Epithelial cell of proximal tubule (primary cell): ENCODE measurements around the gene ITM2C. TPM values are rescaled to one million over a fixed set of nuclear protein-coding genes. Genes with fewer than 3 reads are reported as not detected.

Source experiments
- DNase-seq: peaks from one replicate; pipeline ENCODE4 v3.0.0-alpha.2; 2011; ENCODE audit warnings: low read depth
- H3K4me3 ChIP-seq: 2 replicates; pipeline ENCODE4 v1.5.1; 2011; ENCODE audit warnings: low read depth, mild to moderate bottlenecking, low read length
- CTCF ChIP-seq: conservative IDR thresholded peaks from 2 replicates; pipeline ENCODE4 v1.5.1; 2012; ENCODE audit warnings: low read depth, mild to moderate bottlenecking, low read length
- total RNA-seq: library from RNA; depleted of rRNA; stranded (reverse); fragments of >200 nt; gene quantifications from 2 replicates; pipeline ENCODE4 v1.2.3, GENCODE V29; 2015

The ITM2C gene
- total RNA-seq, 1 donor from 2014 or later: 169 TPM

- H3K4me3 ChIP-seq: no peak overlapping the region
- TF ChIP-seq CTCF: no peak
- no peak for DNase-seq
Measured at GRCh38 chr2:230898713-230899091, 34.0 kb downstream of the ITM2C start.

- H3K4me3 ChIP-seq: no peak overlapping the region
- DNase-seq: no peak
- TF ChIP-seq CTCF: no peak
Measured at GRCh38 chr2:230899287-230899686, 34.5 kb downstream of the ITM2C start.

- no peak for DNase-seq
- TF ChIP-seq CTCF: no peak
- H3K4me3 ChIP-seq: no peak overlapping the region
Measured at GRCh38 chr2:230899786-230900185, 35.0 kb downstream of the ITM2C start.

GRCh38 chr2:230900336-230900995, 35.7 kb downstream of the ITM2C start:
- TF ChIP-seq CTCF: no peak
- no peak overlapping the region for H3K4me3 ChIP-seq
- no peak for DNase-seq

- TF ChIP-seq CTCF: no peak
- no peak overlapping the region for H3K4me3 ChIP-seq
- DNase-seq: no peak
Measured at GRCh38 chr2:230901006-230901405, 36.3 kb downstream of the ITM2C start.

- no peak overlapping the region for H3K4me3 ChIP-seq
- DNase-seq: no peak
- peak; percentile 90 for TF ChIP-seq CTCF
Measured at GRCh38 chr2:230902180-230902899, 37.6 kb downstream of the ITM2C start.
